Gastrocnemius medialis (tissue), 4 donors: ENCODE data around the gene SMARCD3.

Experiments
- POLR2A ChIP-seq, 2 donors: fragments of 450-650 bp; IDR thresholded peaks; one replicate each; pipeline ENCODE4 v1.6.1; 2017; ENCODE audit warnings: antibody characterized with exemption in 2 of 2, mild to moderate bottlenecking in 2 of 2, moderate library complexity in 2 of 2
- TF ChIP-seq, protein P1 (sequence below), 5 experiments: fragments of 450-650 bp in 3 of 5; fragments of 200-600 bp in 2 of 5; sonication (generic) in 2 of 5; IDR thresholded peaks in 4 of 5; conservative IDR thresholded peaks in 1 of 5; 1 replicate in 4 of 5; 2 replicates in 1 of 5; pipeline ENCODE4 v1.5.1; 2016 to 2019; ENCODE audit warnings: antibody characterized with exemption in 5 of 5, mild to moderate bottlenecking in 3 of 5, moderate library complexity in 3 of 5

DNA sequence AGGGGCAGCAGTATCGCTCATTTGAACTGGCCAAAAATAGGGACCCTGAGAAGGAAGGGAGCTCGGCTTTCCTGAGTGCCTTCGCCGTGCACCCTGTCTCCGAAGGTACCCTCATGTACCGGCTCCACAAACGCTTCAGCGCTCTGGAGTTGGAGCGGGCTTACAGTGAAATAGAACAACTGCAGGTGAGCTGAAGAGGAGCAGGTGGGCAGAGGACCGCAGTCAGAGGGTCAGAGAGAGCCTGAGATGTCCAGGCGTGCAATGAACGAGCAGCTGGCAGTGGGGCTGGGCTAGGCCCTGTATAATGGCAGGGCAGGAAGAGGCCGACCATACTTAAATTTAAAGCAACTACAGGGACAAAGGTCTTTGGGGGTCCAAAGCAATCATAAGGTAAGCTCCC is 12.1 kb downstream of the SMARCD3 start:
- TF ChIP-seq POLR2A (IDR thresholded peaks at IDR 0.05), result no peak
- TF ChIP-seq, protein P1, sequence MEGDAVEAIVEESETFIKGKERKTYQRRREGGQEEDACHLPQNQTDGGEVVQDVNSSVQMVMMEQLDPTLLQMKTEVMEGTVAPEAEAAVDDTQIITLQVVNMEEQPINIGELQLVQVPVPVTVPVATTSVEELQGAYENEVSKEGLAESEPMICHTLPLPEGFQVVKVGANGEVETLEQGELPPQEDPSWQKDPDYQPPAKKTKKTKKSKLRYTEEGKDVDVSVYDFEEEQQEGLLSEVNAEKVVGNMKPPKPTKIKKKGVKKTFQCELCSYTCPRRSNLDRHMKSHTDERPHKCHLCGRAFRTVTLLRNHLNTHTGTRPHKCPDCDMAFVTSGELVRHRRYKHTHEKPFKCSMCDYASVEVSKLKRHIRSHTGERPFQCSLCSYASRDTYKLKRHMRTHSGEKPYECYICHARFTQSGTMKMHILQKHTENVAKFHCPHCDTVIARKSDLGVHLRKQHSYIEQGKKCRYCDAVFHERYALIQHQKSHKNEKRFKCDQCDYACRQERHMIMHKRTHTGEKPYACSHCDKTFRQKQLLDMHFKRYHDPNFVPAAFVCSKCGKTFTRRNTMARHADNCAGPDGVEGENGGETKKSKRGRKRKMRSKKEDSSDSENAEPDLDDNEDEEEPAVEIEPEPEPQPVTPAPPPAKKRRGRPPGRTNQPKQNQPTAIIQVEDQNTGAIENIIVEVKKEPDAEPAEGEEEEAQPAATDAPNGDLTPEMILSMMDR (IDR thresholded peaks at IDR 0.05 in 4 of 5, conservative IDR thresholded peaks at IDR 0.05 in 1 of 5), result no peak
